Measurements from ENCODE around the gene L1CAM.

L1CAM gene

DNA sequence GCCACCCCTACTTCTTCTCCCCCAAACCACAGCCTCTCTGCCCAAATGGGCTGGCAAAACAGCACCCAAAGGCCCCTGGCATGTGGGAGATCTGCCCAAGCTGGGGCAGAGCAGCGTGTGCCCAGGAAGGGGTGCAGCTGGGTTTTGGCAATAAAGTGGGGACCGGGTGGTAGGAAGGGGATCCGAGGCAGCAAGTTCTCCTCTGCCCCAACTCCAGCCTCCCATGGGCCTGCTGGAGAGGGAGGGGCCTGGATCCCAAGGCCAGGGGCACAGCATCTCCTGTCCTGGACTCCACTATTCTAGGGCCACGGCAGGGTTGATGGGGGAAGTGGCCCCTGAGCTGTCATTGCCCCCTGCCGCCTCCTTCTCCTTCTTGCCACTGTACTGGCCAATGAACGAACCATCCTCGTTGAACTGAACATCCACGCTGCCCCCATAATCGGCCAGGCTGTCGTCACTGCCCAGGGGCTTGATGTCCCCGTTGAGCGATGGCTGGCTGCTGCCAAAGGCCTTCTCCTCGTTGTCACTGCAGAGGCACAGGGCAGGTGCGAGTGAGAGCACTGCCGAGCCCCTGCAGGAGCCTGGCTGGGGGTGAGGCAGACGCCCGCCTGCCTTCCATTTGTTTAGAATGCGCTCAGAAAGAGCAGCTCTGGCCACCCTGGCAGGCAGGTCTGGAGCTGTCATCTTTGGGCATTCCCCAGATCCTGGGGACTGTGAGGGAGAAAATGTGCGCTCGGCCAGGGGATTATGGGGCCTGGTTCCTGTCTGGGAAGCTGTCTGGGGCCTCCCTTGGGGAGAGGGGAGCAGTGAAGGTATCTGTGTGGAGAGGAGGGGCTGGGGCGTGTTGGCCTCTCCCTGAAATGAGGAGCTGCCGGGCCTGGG lies 23.4 kb downstream of the L1CAM start:
- DNase-seq: no peak

DNA sequence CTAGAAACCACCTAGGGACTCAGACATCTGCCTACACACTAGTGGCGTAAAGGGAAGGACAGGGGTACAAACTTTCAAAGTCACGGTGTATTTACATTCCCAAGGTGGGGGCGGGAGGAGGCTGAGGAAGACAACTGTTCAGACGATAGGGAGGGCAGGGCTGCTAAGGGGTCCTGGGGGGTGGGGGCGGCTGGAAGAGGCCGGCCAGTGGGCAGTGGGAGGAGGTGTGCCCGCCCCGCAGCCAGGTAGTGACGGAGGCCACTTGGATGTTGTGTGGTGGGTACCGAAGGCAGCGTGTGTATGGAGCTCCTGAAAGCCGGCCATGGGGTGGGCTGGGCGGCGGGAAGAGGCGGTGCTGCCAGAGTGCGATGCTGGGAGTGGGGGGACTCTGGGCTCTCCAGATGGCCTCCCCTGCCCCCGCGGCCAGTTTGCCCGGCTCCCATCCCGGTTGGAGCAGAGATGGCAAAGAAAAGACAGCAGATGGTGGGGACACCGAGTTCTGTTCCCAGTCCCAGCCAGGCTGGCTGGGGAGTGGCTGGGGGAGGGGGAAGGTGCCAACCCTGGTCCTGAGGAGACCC lies 24.2 kb downstream of the L1CAM start:
- DNase-seq: no peak

DNA sequence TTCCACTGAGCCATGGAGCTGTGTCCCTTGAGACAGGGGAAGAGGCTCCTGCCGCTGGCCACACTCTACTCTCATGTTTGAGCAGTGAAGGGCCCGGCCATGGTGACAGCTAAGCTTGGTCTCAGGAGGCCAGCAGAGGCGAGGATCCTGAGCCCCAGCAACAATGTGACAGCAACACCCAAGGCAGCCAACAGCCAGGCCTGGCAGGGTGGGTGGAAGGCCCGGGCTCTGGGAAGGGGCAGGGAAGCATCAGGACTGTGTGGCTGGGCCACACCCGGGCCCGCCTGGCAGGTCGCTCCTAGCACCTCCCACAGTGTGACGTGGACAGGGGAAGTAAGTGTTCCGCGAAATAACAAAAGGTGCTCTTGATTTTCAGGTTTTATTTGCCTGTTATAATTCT lies 24.8 kb downstream of the L1CAM start:
- no peak for DNase-seq

GRCh38 chrX:153857348-153857903 lies 28.5 kb downstream of the L1CAM start:
- DNase-seq: no peak

DNA sequence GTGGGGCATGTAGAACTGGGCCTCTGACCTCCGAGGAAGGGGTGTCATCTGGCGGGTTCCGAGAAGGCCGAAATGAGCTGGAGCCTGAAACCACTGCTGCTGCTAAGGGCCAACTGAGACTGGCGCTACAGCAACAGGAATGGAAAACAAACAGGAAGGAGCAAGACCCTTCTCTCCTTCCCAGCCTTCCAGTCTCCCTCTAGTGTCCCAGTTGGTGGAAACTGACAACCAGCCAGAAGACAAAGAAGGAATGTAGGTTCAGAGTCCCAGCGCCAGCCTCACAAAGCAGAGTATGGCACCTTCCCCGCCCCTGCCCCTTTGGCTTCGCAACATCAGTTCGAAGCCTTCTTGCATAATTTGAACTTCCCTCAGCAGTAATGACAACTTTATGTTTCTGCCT lies 31.3 kb downstream of the L1CAM start:
- DNase-seq: no peak

DNA sequence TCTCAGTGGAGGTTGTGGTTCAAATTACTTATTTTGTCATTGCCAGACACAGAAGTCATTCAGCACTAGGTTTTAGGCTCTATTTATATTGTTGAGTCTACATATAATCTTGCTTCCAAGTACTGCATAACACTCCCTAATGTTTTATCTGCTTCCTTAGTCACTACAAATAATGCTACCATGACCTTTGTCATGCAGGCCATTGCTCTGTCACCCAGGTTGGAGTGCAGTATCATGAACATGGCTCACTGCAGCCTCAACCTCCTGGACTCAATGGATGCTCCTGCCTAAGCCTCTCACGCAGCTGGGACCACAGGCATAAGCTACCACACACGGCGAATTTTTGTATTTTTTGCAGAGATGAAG lies 32.1 kb downstream of the L1CAM start:
- no peak for DNase-seq

DNA sequence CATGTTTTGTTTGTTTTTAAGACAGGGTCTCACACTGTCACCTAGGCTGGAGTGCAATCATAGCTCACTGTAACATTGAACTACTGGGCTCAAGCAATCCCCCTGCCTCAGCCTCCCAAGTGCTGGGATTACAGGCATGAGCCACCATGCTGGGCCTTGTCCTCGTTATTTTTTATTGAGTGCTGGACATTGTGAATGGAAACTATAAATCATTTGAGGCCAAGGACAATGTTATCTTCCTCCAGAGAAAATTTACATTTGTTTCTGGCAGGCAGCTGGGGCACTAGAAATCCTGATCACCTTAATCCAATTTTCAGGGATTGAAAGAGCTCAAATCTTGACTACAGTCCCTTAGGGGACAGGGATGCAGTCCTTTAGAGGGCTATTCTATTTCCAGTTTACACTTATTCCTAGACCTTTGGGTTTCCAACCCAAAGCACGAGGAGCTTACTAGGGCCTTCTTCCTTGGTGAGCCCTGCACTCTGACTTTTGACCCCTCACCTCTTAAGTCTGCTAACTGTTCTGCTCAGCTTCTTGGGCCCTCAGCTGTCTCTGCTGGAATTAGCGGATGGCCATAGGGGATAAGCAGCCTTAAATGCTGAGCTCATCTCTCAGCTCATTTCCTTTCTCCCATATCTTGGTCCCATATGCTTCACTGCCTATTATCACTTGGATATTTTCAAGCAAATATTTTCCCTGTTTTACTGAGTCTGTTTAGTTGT lies 32.6 kb downstream of the L1CAM start:
- DNase-seq: no peak

DNA sequence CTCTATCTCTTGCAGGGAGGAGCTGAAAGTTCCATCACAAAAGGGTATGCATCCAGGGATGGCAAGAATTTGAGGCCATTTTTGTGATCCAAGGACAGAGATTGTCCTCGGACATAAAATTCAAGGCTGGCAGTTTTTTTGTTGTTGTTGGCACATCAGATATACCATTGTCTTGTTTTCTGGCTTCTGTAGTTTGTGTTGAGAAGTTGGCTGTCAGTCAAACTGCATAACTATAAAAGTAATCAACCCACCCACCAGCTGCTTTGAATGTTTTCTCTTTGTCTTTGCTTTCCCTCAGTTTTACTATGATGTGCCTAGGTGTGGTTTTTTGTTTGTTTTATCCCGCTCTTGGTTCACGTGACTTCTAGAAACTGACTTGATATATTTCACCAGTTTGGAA lies 34.0 kb downstream of the L1CAM start:
- DNase-seq: no peak

DNA sequence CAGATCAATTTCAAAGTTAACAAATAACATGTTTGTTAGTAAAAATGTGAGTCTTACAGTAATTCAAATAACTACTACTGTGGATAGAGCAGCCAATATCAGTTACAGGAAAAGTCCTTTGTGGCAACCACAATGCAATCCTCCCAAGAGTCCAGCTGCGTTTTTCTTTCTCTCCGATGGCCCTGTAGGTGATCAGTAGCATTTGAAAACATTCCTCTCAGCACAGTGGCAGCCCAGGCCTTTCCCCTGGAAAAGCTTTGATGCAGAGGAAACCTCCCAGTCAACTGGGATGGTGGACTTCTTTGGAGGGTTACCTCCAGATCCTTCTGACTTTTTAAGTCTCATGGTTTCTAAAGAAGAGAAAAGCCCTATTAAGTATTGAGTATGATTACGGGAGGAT lies 37.6 kb downstream of the L1CAM start:
- no peak for DNase-seq

DNA sequence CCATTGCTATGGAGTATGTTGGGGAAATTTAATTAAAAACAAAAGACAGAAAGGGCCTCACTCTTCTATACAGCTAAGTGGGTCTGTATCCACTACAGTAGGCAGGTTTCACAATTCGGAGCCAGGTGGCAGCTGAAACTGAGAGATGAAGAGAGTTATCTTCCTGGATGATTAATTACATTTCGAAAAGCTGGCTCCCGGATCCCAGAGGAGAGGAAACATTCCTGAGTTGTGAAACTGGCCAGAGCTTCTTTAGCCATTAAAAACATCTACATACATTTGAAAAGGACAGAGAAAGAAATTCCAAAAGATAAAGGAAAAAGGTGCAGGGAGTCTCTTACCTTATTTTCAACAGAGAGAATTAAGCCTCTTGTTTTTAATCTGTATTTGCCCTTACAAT lies 40.1 kb downstream of the L1CAM start:
- no peak for DNase-seq

- DNase-seq: no peak
Measured at GRCh38 chrX:153845195-153845594, 40.8 kb downstream of the L1CAM start.

GRCh38 chrX:153844509-153845082 lies 41.4 kb downstream of the L1CAM start:
- no peak for DNase-seq

DNA sequence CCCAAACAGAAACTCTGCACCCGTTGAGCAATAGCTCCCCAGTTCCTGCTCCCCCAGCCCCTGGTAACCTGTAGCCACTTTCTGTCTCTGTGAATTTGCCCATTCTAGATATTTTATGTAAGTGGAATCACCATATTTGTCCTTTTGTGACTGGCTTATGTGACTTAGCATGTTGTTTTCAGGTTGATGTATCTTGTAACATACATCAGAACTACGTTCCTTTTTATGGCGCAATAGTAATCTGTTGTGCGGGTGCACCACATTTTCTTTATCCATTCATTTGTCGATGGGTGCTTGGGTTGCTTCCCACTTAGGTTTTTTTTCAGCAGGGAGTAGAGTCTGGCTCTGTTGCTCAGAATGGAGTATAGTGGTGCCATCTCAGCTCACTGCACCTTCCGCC lies 49.1 kb downstream of the L1CAM start:
- DNase-seq: no peak

DNA sequence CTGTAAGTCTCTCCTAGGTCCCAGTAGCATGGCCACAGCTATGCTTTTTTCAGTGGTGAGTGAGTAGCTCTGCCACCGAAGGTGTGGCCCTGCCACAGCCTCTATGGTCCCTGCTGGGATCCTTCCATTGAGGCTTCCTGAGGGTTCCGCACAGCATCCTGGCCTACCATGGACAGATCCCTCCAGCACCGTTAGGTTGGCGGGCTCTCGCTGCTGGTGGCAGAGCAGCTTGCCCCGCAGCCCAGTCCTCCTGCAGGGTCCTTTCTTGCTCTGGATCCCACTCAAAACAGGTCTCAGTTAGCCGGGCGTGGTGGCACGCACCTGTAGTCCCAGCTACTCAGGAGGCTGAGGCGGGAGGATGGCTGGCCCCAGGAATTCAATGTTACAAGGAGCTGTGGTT lies 53.2 kb downstream of the L1CAM start:
- no peak for DNase-seq

DNA sequence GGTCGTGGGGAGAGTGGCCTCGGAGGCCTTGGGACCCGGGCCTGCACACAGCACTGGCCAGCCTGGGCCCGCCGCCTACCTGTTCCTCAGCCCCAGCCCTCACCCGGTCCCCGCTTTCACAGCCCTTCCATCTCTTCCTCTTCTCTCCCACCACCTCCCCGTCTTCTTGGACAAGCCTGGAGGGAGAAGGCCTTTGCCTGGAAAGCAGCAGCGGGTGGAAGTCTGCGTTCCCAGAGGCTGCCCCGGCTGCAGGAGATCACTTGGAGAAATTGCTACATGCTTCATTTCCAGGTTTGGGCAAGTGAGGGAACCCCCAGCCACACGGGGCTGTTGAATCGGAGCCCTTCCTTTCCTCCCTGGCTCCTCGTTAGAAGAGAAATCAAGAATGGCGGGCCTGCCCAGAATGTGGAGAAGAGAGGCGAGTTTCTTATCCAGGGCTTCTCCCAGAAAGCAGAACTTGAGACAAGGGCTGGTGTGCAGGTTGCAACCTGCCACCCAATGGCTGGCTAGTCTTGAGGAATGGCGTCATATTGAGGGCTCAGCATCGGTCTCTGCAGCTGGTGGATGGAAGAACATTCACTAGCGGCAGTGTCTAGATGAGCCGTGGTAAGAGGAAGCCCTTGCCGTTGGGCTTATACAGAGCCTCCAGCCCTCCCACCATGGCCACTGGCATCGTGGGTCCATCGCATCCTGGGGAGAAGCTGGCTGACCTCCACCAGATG lies 54.4 kb downstream of the L1CAM start:
- DNase-seq: no peak

DNA sequence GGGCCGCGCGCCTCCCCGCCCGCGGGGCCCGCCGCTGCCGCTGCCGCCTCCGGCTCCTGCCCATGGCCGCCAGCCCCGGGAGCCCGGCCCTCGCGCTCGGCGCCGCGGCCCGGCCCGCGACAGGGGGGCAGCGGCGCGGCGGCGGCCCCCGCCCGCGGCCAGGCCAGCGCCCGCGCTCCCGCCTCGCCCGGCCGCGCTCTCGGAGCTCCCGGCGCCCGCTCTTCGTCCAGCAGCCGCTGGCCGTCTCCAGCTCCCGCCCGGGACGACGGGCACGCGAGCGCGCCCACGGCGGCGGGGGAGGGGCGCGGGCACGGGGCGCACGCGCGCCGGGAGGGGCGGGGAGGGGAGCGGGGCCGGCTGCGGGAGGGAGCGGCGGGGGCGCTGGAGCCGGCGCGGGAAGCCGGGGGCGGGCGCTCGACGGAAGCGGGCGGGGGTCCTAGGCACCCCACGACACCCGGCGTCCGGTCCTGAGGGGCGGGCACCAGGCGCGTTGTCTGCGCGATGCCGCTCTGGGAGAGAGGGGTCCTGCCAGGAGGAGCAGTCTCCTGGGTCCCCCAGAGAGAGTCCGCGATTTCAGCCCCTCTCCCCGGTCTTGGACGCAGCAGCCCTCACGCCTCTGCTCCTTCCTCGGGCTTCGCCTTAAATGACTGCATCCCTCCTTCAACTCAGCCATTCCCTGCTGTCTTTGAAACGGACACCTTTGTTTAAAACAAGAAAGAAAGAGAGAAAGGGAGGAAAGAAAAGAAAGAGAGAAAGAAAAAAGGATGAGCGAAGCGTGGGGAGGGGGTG lies 55.1 kb downstream of the L1CAM start:
- DNase-seq: no peak

GRCh38 chrX:153829799-153830639 lies 56.0 kb downstream of the L1CAM start, which contains the start of gene PDZD4:
PDZD4 (minus strand) TSS chrX:153830544; CDS start chrX:153830298, 246 bp downstream.
- no peak for DNase-seq

DNA sequence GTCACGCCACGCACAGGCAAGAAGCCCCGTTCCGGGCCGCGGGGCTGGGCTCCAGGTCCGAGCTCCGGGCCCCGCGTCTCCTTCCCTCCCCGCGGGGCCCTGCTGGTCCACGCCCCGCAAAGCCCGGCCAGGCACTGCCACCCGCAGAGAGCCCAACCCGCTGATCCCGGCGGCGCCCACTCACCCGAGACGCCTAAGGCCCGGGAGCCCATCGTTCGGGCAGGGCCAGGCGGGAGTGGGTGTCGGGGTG lies 56.5 kb downstream of the L1CAM start:
- no peak for DNase-seq

GRCh38 chrX:153828723-153829548 lies 57.0 kb downstream of the L1CAM start:
- peak; percentile 35 for DNase-seq

DNA sequence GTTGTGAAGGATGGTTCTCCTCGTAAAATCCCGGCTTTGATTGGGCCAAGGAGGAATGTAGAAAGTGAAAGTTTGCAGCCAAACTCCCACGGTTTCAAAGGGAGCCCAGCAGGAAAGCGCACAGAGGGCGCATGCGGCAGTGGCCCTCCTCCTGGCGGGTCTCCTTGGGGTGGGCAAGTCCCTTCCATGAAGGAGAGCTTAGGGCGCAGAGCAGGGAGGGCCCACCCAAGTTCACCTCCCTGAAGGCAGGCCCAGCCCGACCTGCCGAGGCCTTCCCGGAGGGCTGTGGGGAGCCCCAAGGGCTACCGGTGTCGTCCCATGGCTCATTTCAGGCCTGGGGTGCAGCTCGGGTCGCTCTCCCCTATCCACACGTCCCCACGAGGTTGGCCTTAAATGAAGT lies 57.7 kb downstream of the L1CAM start:
- no peak for DNase-seq

All from fibroblast of skin of right quadriceps (primary cell).